Breast epithelium (tissue), 3 donors: ENCODE results near the gene OR52N1.

ENCODE experiments used
- POLR2A ChIP-seq: fragments of 450-650 bp; IDR thresholded peaks from one replicate; pipeline ENCODE4 v1.6.1; 2016; ENCODE audit warnings: antibody characterized with exemption, mild to moderate bottlenecking, moderate library complexity
- TF ChIP-seq, protein P1 (sequence below), 3 donors: fragments of 450-650 bp; IDR thresholded peaks; one replicate each; pipeline ENCODE4 v1.5.1; 2016 to 2017; ENCODE audit warnings: antibody characterized with exemption in 3 of 3, mild to moderate bottlenecking in 3 of 3, moderate library complexity in 3 of 3

DNA sequence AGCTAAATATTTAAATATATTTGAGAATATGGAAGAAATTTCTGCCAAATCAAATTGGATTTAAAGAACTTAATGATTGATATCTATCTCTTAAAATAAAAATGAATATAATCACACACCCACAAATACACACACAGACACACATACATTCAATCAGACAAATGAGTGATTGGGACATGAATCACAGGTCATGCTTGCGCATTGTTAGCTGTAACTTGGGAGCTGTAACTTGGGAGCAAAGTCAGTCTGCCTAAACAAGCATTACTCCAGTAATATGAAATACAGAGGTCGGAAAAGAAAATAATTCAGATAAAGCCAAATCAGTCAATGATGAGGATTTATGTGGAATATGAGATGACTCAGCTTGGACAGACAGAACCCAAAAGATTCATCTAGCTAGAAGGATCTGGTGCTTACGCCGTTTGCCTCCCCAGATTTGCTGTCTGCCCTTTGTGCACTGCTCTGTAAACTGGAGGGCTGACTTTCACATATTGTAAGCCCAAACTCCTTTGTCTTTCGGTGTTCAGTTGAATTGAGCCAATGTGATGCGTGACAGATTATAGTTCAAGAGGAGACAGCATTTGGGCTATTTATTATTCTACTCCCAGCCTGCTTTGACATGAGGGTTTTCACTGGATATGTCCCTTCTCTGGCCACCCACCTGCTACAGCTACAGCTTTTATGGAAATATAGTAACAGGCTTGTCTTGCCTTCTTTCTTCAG, 53.2 kb downstream of the OR52N1 start:
- TF ChIP-seq POLR2A, result no peak
- TF ChIP-seq, protein P1, sequence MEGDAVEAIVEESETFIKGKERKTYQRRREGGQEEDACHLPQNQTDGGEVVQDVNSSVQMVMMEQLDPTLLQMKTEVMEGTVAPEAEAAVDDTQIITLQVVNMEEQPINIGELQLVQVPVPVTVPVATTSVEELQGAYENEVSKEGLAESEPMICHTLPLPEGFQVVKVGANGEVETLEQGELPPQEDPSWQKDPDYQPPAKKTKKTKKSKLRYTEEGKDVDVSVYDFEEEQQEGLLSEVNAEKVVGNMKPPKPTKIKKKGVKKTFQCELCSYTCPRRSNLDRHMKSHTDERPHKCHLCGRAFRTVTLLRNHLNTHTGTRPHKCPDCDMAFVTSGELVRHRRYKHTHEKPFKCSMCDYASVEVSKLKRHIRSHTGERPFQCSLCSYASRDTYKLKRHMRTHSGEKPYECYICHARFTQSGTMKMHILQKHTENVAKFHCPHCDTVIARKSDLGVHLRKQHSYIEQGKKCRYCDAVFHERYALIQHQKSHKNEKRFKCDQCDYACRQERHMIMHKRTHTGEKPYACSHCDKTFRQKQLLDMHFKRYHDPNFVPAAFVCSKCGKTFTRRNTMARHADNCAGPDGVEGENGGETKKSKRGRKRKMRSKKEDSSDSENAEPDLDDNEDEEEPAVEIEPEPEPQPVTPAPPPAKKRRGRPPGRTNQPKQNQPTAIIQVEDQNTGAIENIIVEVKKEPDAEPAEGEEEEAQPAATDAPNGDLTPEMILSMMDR (IDR thresholded peaks at IDR 0.05), result no peak
